Activated CD4-positive, alpha-beta T cell treated with anti-CD3 and anti-CD28 coated beads, Interleukin-2, amount 50 U/mL, for 1 hour (primary cell): ENCODE data around the gene BICDL2.

Source experiments
- DNase-seq: peaks from one replicate; pipeline ENCODE4 v3.0.0-alpha.2; 2020

The BICDL2 gene

GRCh38 chr16:3007059-3007956, 29.4 kb downstream of the BICDL2 start:
- DNase-seq = no peak

DNA sequence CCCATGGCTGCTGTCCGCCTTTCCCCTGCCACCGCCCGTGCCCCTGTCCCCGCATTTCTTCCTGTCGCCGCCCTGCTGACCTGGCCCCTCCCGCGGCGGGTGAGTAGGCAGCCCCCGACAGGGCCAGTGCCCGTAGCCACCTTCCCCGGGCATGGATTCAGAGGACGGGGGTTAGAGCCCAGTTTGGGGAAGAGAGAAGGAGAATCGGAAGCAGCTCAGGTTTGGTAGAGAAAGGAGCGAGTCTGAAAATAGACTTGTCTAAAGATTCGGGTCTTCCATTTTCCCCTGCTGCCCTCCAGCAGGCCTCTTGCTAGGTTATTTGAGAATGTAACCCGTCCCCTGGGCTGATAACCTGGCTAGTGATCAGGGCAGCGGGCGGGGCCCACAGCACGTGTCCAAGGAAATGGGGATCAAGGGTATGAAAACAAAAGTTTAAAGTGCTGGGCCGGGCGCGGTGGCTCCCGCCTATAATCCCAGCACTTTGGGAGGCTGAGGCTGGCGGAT, 31.9 kb downstream of the BICDL2 start:
- DNase-seq = no peak

DNA sequence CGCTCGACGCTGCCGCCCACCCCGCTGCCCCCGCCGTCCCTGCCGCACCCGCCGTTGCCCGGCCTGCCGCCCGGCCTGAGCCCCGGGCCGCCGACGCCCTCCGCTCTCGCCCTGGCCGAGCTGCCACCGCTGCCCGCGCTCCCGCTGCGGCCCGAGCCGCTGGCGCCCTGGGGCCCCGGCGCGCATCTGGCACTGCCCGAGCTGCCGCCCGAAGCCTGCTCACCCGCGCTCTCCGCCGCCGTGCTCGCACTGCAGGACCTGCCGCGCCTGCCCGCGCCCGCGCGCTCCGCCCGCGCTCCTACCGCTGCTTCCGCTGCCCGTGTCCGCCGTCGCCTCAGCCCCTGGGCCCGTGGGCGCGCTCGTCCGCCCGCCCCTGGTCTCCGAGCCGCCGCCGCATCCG, 32.4 kb downstream of the BICDL2 start:
- DNase-seq = no peak

DNA sequence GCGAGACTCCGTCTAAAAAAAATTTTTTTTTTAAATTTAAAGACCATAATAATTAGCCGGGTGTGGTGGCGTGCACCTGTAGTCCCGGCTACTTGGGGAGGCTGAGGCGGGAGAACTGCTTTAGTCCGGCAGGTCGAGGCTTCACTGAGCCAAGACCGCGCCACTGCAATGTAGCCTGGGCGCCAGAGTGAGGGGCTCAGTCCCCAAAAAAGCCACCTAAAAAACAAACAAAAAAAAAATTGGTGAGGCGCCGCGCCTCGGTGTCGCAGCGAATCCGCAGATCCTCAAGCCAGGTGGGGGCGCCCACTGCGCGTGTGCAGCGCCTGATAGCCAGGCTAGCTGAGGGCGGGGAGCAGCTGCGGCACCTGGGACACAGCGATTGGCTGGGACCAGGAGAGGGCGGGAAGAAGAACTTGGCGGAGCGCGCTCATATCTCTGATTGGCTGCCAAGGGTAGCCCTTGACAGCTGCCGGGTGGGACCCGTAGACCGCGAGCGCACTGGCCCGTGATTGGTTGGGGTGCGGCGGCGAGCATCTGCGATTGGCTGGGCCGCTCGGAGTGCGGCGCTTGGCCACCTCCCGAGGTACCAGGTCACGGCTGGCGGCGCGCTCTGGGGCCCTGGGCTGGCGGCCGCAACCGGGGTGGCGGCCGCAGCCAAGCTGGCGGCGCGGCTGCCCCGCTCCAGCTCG, 33.0 kb downstream of the BICDL2 start:
- peak; percentile 94 for DNase-seq

DNA sequence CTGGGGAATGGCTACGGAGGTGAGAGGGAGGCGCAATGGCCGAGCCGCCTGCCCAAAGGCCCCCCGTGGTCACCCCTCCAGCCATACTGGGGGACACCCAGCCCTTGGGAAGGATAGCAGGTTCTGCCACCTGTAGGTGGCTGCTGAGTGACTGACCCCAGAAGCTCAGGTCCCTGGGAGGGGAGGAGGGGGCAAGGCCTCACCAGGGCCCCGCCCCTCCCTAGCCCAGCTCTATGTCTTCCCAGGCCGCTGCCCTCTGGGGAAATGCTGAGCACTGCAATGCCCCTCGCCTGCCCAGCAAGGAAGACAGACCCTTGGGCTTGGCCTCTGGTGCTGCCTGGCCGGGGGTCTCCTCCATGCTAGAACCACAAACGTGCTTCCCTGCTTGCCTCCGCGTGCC, 35.4 kb downstream of the BICDL2 start:
- DNase-seq = no peak

DNA sequence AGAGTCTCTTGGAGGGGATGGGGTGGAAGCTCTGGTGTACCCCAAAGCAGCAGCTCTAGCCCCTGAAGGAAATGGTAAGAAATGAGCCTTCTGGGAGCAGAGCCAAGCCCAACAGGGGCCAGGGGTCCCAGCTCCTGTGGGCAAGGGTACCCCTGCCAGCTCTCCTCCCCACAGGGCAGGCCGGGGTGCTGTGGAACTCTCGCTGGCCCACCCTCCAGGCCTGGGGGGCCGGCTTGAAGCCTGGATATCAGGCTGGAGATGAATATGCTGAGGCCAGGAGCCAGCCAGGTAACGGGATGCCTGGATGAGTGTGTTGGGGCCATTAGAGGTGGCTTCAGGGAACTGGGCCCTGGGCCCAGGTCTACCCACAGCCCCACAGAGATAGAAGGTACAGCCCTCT, 36.2 kb downstream of the BICDL2 start:
- no peak for DNase-seq

- DNase-seq = no peak
These were observed 36.8 kb downstream of the BICDL2 start for GRCh38 chr16:2999929-3000328.

DNA sequence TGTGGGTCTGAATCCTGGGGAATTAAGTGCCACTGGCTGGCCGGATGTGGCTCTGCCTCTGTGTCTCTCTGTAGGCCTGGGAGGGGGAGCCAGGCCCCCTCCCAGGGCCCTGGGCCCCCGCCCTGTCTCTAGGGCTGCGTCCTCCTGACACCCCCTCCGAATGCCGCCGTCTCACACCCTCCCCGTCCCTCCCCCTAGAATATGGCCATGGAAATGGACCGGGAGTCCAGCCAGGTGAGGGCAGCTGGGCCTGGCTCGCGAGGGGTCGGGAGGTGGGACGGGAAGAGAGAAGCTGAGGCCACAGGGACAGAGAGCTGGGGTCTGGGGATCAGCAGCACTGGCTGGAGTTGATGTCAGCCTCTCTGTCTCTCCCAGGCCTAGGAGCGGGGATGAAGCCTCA, 40.4 kb downstream of the BICDL2 start:
- no peak for DNase-seq

GRCh38 chr16:2992383-2993081, 44.2 kb downstream of the BICDL2 start:
- no peak for DNase-seq

DNA sequence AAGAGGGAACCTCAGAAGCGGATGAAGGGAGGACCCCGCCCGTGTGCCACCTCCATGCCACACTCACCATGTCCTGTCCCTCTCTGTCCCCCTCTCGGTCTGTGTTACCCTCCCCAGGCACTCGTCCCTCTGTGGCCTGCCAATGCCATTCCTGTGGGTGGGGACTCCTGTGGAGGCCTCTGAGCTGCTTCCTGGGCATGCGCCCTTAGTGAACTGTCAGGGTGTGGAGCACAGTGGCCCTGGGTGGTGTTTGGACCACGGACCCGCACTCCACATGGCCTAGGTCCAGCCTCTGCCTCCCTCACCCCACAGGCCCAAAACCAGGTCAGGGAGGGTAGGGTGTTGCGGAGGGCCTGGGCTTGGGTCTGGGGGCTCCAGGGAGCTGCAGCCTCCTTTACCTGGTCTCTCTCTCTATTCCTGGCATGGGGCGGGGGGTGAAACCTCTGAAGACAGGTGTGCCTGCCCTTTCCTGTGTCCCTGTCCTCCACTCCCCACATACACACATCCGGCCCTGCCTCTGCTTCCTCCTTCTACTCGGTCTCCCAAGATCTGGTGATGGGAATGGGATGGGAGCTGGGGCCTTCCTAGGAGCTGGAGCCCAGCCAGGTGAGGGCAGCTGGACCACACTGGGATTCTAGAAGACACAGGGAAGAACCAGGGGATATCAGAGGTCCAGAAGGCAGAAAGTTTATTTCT, 45.0 kb downstream of the BICDL2 start:
- no peak for DNase-seq

- DNase-seq = no peak
These were observed 45.9 kb downstream of the BICDL2 start for GRCh38 chr16:2990891-2991290.

DNA sequence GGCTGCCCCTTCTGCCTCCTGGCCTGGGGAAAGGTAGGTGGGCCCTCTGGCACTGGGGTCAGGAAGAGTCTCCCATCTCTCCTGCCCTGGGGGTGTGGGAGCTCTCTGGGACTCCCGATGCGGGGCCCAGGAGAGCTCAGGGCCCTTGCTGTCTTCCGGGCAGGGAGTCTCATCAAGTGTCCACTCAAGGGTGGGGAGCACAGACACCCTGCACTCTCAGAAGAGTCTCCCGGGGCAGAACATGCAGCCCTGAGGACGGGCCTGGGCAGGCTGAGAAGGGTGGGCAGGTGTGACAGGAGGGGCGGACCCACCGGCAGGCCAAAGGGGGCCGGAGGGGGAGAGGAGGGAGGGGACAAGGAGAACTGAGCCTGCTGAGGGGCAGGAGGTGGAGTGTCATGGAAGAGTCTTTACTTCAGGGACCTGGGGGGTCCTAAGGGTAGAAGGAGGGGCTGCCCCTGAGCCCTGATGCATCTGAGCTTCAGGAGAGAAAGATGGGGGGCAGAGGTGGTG, 48.1 kb downstream of the BICDL2 start:
- no peak for DNase-seq

GRCh38 chr16:2987833-2988232, 48.9 kb downstream of the BICDL2 start:
- no peak for DNase-seq

- DNase-seq = no peak
These were observed 49.5 kb downstream of the BICDL2 start for GRCh38 chr16:2987286-2987685.

DNA sequence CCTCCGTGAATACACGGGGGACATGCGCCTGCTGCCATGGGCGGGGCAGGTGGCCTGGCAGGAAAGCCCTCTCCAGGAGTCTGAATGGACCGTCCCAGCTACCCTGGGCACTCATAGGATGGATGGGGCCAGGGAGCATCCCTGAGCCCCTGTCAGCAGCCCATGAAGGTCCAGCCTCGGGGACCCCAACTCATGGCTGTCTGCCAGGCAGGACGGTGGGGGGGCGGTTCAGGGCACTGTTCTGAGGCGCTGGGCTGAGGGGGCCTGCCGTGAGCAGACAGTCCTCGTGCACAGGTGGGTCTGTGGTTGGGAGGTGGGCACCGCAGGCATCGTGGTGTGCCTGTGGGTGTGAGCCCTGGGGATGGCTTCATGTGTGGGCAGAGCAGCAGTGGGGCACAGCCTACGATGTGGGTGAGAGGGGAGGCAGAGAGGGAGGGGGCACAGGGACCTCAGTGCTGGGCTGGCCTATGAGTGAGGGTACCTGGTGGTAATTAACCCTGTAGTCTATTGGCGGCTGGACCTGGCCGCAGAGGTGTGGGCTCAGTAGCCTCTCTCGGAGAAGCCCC, 50.0 kb downstream of the BICDL2 start:
- DNase-seq = no peak

DNA sequence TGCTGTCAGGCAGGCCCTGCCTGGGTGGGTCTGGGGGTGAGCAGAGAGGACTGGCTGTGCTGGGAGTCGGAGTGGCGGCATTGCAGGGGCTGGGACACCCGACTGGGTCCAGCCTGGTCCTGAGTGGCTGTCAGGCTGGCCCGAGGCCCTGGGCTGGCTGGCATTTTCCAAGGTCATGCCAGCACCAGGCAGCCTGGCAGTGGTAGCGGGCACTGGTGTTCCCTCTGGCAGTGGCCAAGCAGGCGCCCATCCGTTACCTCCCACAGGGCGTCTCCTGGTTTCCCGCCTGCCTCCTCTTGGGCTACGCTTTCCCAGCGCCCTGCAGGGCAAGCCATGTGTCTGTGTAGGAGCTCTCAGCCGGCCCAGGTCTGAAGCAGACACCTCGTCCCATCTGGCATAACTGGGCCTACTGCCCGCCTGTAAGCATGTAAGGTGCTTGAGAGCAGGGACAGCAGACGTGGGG, 50.8 kb downstream of the BICDL2 start:
- no peak for DNase-seq

GRCh38 chr16:2985462-2985861, 51.3 kb downstream of the BICDL2 start:
- DNase-seq = no peak

- DNase-seq = peak; percentile 55
These were observed 53.0 kb downstream of the BICDL2 start for GRCh38 chr16:2983706-2984136.

GRCh38 chr16:2982402-2982801, 54.3 kb downstream of the BICDL2 start:
- no peak for DNase-seq

- no peak for DNase-seq
These were observed 54.9 kb downstream of the BICDL2 start for GRCh38 chr16:2981899-2982250.

DNA sequence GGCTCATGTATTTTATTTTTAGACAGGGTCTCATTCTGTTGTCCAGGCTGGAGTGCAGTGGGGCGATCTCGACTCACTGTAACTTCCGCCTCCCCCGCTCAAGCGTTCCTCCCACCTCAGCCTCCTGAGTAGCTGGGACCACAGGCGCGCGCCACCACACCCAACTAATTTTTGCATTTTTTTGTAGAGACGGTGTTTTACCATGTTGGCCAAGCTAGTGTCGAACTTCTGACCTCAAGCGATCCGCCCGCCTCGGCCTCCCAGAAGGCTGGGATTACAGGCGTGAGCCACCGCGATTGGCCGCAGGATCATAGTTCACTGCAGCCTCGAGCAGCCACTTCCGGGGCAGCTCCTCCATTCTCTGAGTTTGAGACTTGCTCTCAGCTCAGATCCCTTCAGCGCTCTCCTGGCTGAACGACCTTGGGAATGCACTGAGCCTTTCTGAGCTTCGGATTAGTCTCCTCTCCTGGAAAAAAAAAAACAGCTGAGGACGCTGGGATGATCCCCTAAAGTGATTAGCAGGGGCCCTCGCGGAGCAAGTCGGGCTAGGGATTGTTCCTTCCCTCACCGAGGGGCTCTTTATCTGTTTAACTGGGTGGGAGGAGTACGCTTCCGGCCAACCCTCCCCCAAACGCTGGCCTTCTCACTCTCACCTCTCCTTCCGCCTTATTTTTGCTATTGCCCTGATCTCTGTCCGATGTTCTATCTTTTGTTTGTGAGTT, 55.4 kb downstream of the BICDL2 start:
- DNase-seq = no peak
